Activated naive CD4-positive, alpha-beta T cell treated with anti-CD3 and anti-CD28 coated beads, Interleukin-2, amount 50 U/mL, for 16 hours (primary cell): ENCODE data around the gene A1CF.
"Not testable (repeated sequence)": the region's sequence is repeated elsewhere in the genome, so short reads cannot be mapped to it uniquely, and the experiment has no call there.

Source experiments
- DNase-seq: peaks from one replicate; pipeline ENCODE4 v3.0.0-alpha.2; 2020

The A1CF gene

GRCh38 chr10:50787962-50788361, 97.5 kb downstream of the A1CF start:
- not testable (repeated sequence) for DNase-seq

GRCh38 chr10:50782017-50782416, 103.4 kb downstream of the A1CF start:
- not testable (repeated sequence) for DNase-seq

GRCh38 chr10:50780036-50780435, 105.4 kb downstream of the A1CF start:
- DNase-seq: not testable (repeated sequence)

GRCh38 chr10:50774868-50775267, 110.6 kb downstream of the A1CF start:
- DNase-seq: not testable (repeated sequence)

GRCh38 chr10:50772042-50772441, 113.4 kb downstream of the A1CF start:
- not testable (repeated sequence) for DNase-seq

- DNase-seq: not testable (repeated sequence)
Observed at GRCh38 chr10:50766774-50767513, 118.5 kb downstream of the A1CF start.
